ENCODE data around the gene SAMD4A. TPM values are rescaled to one million over a fixed set of nuclear protein-coding genes. Genes with fewer than 3 reads are reported as not detected.
A peak's percentile ranks its signal among the peaks of the same experiment; 100 is the strongest.

Gene SAMD4A
- total RNA-seq, 4 donors from 2014 or later = 15.3 to 40.2 (median 22.3) TPM

GRCh38 chr14:54711812-54712464 lies 145.0 kb downstream of the SAMD4A start:
- in situ Hi-C loops (cut with MboI; ENCODE audit: low pct_ligation_motif_present in 1 of 4, low pct_unique_long_range_greater_than_20kb in 1 of 4, low sequenced_read_pairs in 3 of 4) = no loop called here
- Histone ChIP-seq H3K27me3 (no peaks in the 10 kb centered on the region), H3K27ac (peak overlapping the region; percentile 56 to 78 (median 65)), H3K4me3 (no peak overlapping the region), H3K4me1 (peaks cover 0 to 30% (median 15%) of the 10 kb centered on the region in 4 donors), H3K36me3 (no peaks in the 10 kb centered on the region), H3K9me3 (no peaks in the 10 kb centered on the region)
- WGBS, 2 donors (ENCODE audit: low coverage in 1 of 2) = 50 to 57% methylated on average over 1 to 5 of the region's 5 CpGs
- TF ChIP-seq POLR2A (IDR thresholded peaks at IDR 0.05) (no peak), EP300 (IDR thresholded peaks at IDR 0.05; ENCODE audit: low read depth) (no peak), POLR2AphosphoS5 (IDR thresholded peaks at IDR 0.05) (no peak), CTCF (IDR thresholded peaks at IDR 0.05) (no peak)
- no peak for DNase-seq
- intact Hi-C loops (cut with DNase I; ENCODE audit: low total_unique reads) = no loop called here

GRCh38 chr14:54712465-54713200 lies 145.7 kb downstream of the SAMD4A start:
- Histone ChIP-seq H3K27me3 (no peaks in the 10 kb centered on the region), H3K4me3 (no peak overlapping the region), H3K4me1 (peaks cover 0 to 30% (median 15%) of the 10 kb centered on the region in 4 donors), H3K36me3 (no peaks in the 10 kb centered on the region), H3K27ac (peak overlapping the region; percentile 56 to 78 (median 65)), H3K9me3 (no peaks in the 10 kb centered on the region)
- no peak for DNase-seq
- intact Hi-C loops (cut with DNase I; ENCODE audit: low total_unique reads) = no loop called here
- no peak for TF ChIP-seq POLR2AphosphoS5 (IDR thresholded peaks at IDR 0.05)
- no peak for TF ChIP-seq POLR2A (IDR thresholded peaks at IDR 0.05)
- no peak for TF ChIP-seq CTCF (IDR thresholded peaks at IDR 0.05)
- TF ChIP-seq EP300 (IDR thresholded peaks at IDR 0.05; ENCODE audit: low read depth) = no peak
- WGBS, 2 donors (ENCODE audit: low coverage in 1 of 2) = 57 to 66% methylated on average over 2 to 5 of the region's 5 CpGs
- in situ Hi-C loops (cut with MboI; ENCODE audit: low pct_ligation_motif_present in 1 of 4, low pct_unique_long_range_greater_than_20kb in 1 of 4, low sequenced_read_pairs in 3 of 4) = no loop called here

- in situ Hi-C loops (cut with MboI; ENCODE audit: low pct_ligation_motif_present in 1 of 4, low pct_unique_long_range_greater_than_20kb in 1 of 4, low sequenced_read_pairs in 3 of 4) (no loop called here), intact Hi-C loops (cut with DNase I; ENCODE audit: low total_unique reads) (no loop called here)
- H3K4me1 ChIP-seq = peaks cover 4 to 30% (median 15%) of the 10 kb centered on the region in 4 donors
- H3K27me3 ChIP-seq = no peaks in the 10 kb centered on the region
- no peak overlapping the region for H3K4me3 ChIP-seq
- H3K36me3 ChIP-seq = no peaks in the 10 kb centered on the region
- H3K27ac ChIP-seq = peak overlapping the region; percentile 56 to 78 (median 65)
- no peak for TF ChIP-seq POLR2A (IDR thresholded peaks at IDR 0.05)
- no peaks in the 10 kb centered on the region for H3K9me3 ChIP-seq
- DNase-seq = no peak
Observed at GRCh38 chr14:54713379-54713778, 146.5 kb downstream of the SAMD4A start.

- intact Hi-C loops (cut with DNase I; ENCODE audit: low total_unique reads) = no loop called here
- Histone ChIP-seq H3K27ac (peak overlapping the region in 1 of 4 donors; percentile 41), H3K4me3 (no peak overlapping the region), H3K27me3 (no peaks in the 10 kb centered on the region), H3K4me1 (peaks cover 7 to 30% (median 18%) of the 10 kb centered on the region in 4 donors), H3K9me3 (no peaks in the 10 kb centered on the region), H3K36me3 (no peaks in the 10 kb centered on the region)
- in situ Hi-C loops (cut with MboI; ENCODE audit: low pct_ligation_motif_present in 1 of 4, low pct_unique_long_range_greater_than_20kb in 1 of 4, low sequenced_read_pairs in 3 of 4) = no loop called here
- no peak for DNase-seq
- TF ChIP-seq EP300 (IDR thresholded peaks at IDR 0.05; ENCODE audit: low read depth) (no peak), CTCF (IDR thresholded peaks at IDR 0.05) (no peak), POLR2AphosphoS5 (IDR thresholded peaks at IDR 0.05) (no peak), POLR2A (IDR thresholded peaks at IDR 0.05) (no peak)
- 60 to 69% methylated on average over 4 of the region's 4 CpGs for WGBS, 2 donors (ENCODE audit: low coverage in 1 of 2)
Observed at GRCh38 chr14:54715239-54715638, 148.3 kb downstream of the SAMD4A start.

Data from transverse colon (tissue), 4 donors.